Measurements from ENCODE around the gene UBE2R2. TPM values are rescaled to one million over a fixed set of nuclear protein-coding genes. Genes with fewer than 3 reads are reported as not detected.
"Not testable (repeated sequence)": the region's sequence is repeated elsewhere in the genome, so short reads cannot be mapped to it uniquely, and the experiment has no call there.

UBE2R2 gene
- total RNA-seq, 1 donor from 2014 or later, result 88.0 TPM

- no peaks in the 10 kb centered on the region for H3K9me3 Mint-ChIP-seq
- H3K27me3 Mint-ChIP-seq (ENCODE audit: low read depth), result no peaks in the 10 kb centered on the region
- H3K4me3 Mint-ChIP-seq, result no peak overlapping the region
- peaks cover 24% of the 10 kb centered on the region for H3K4me1 Mint-ChIP-seq
- DNase-seq (ENCODE audit: low read depth, low spot score), result no peak
- no peaks in the 10 kb centered on the region for H3K36me3 Mint-ChIP-seq (ENCODE audit: low read depth)
- no peak for TF ChIP-seq CTCF (conservative IDR thresholded peaks at IDR 0.05)
- no peak overlapping the region for H3K27ac Mint-ChIP-seq (ENCODE audit: unreplicated experiment)
Measured at GRCh38 chr9:33837138-33837537, 20.2 kb downstream of the UBE2R2 start.

GRCh38 chr9:33840381-33840780 lies 23.4 kb downstream of the UBE2R2 start:
- DNase-seq (ENCODE audit: low read depth, low spot score), result no peak
- H3K27me3 Mint-ChIP-seq (ENCODE audit: low read depth), result no peaks in the 10 kb centered on the region
- TF ChIP-seq CTCF (conservative IDR thresholded peaks at IDR 0.05), result no peak
- H3K27ac Mint-ChIP-seq (ENCODE audit: unreplicated experiment), result no peak overlapping the region
- no peaks in the 10 kb centered on the region for H3K36me3 Mint-ChIP-seq (ENCODE audit: low read depth)
- H3K9me3 Mint-ChIP-seq, result no peaks in the 10 kb centered on the region
- no peak overlapping the region for H3K4me3 Mint-ChIP-seq
- H3K4me1 Mint-ChIP-seq, result peaks cover 24% of the 10 kb centered on the region

- H3K27ac Mint-ChIP-seq (ENCODE audit: unreplicated experiment), result no peak overlapping the region
- no peak for TF ChIP-seq CTCF (conservative IDR thresholded peaks at IDR 0.05)
- H3K27me3 Mint-ChIP-seq (ENCODE audit: low read depth), result no peaks in the 10 kb centered on the region
Measured at GRCh38 chr9:33843312-33843961, 26.5 kb downstream of the UBE2R2 start.

GRCh38 chr9:33846231-33846630 lies 29.3 kb downstream of the UBE2R2 start:
- no peak overlapping the region for H3K27ac Mint-ChIP-seq (ENCODE audit: unreplicated experiment)

More at GRCh38 chr9:33843312-33843961, 26.5 kb downstream of the UBE2R2 start:
- no peaks in the 10 kb centered on the region for H3K36me3 Mint-ChIP-seq (ENCODE audit: low read depth)
- H3K4me1 Mint-ChIP-seq, result peaks cover 26% of the 10 kb centered on the region
- no peaks in the 10 kb centered on the region for H3K9me3 Mint-ChIP-seq
- H3K4me3 Mint-ChIP-seq, result no peak overlapping the region
- DNase-seq (ENCODE audit: low read depth, low spot score), result no peak

GRCh38 chr9:33847894-33848205 lies 30.9 kb downstream of the UBE2R2 start:
- H3K4me1 Mint-ChIP-seq, result peaks cover 22% of the 10 kb centered on the region
- H3K9me3 Mint-ChIP-seq; H3K27ac Mint-ChIP-seq (ENCODE audit: unreplicated experiment); H3K36me3 Mint-ChIP-seq (ENCODE audit: low read depth); DNase-seq (ENCODE audit: low read depth, low spot score); H3K4me3 Mint-ChIP-seq; H3K27me3 Mint-ChIP-seq (ENCODE audit: low read depth): not testable (repeated sequence)

More at GRCh38 chr9:33846231-33846630, 29.3 kb downstream of the UBE2R2 start:
- Mint-ChIP-seq H3K4me1 (peaks cover 28% of the 10 kb centered on the region), H3K9me3 (no peaks in the 10 kb centered on the region), H3K4me3 (no peak overlapping the region), H3K27me3 (ENCODE audit: low read depth) (no peaks in the 10 kb centered on the region), H3K36me3 (ENCODE audit: low read depth) (no peaks in the 10 kb centered on the region)
- TF ChIP-seq CTCF (conservative IDR thresholded peaks at IDR 0.05), result no peak
- no peak for DNase-seq (ENCODE audit: low read depth, low spot score)

GRCh38 chr9:33850267-33850629 lies 33.3 kb downstream of the UBE2R2 start:
- no peak for TF ChIP-seq CTCF (conservative IDR thresholded peaks at IDR 0.05)
- Mint-ChIP-seq H3K27ac (ENCODE audit: unreplicated experiment) (no peak overlapping the region), H3K27me3 (ENCODE audit: low read depth) (no peaks in the 10 kb centered on the region), H3K9me3 (no peaks in the 10 kb centered on the region), H3K4me3 (no peak overlapping the region), H3K4me1 (peaks cover 22% of the 10 kb centered on the region), H3K36me3 (ENCODE audit: low read depth) (no peaks in the 10 kb centered on the region)
- DNase-seq (ENCODE audit: low read depth, low spot score), result no peak
